ENCODE results near the gene KREMEN2. TPM values are rescaled to one million over a fixed set of nuclear protein-coding genes. Genes with fewer than 3 reads are reported as not detected.
"Not testable (repeated sequence)": the region's sequence is repeated elsewhere in the genome, so short reads cannot be mapped to it uniquely, and the experiment has no call there.

The KREMEN2 gene
- total RNA-seq, 1 experiment from 2014 or later = 3.7 TPM

DNA sequence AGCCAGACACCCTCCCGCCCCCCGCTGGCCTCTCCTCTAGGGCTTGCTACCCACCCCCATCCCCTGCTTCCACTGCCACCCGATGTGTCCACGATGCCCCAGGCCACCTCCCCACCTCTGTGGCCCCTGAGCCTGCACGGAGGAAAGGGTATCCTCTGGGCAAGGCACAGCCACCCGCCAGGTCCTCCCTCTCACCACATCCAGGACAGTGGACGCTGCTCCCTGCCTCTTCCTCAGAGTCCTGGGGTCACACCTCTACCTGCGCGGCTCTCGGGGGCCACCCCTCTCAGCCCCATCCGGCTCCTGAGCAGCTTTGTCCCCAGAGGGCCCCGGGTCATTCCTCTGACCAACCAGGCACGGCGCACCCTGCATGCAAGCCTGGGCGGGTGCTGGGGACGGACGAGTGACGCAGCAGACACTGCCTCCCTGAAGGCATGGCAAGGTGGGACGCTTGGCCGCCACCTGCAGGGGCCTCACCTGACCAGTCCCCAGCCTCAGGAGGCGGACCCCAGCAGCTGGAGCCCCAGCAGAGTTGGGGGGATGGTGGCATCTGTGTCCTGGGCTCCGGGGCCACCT lies 27.6 kb upstream of the KREMEN2 start:
- no peak for DNase-seq (ENCODE audit: low read depth, low spot score)
- in situ Hi-C loops (cut with HindIII; ENCODE audit: low pct_unique_long_range_greater_than_20kb, low sequenced_read_pairs) = no loop called here

DNA sequence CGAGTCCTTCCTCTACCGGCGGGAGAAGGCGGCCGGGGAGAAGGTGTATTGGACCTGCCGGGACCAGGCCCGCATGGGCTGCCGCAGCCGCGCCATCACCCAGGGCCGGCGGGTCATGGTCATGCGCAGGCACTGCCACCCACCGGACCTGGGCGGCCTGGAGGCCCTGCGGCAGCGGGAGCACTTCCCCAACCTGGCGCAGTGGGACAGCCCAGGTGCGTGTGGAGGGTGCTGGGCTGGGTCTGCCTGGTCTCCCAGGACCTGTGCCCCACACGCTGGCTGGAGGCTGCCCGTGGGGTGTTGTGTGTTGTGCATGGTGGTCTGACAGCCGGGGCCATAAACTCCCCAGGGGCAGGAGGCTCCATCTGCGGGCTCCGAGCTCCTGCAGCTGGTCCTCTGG lies 26.9 kb upstream of the KREMEN2 start:
- DNase-seq (ENCODE audit: low read depth, low spot score) = no peak
- in situ Hi-C loops (cut with HindIII; ENCODE audit: low pct_unique_long_range_greater_than_20kb, low sequenced_read_pairs) = no loop called here

- no peak for DNase-seq (ENCODE audit: low read depth, low spot score)
- in situ Hi-C loops (cut with HindIII; ENCODE audit: low pct_unique_long_range_greater_than_20kb, low sequenced_read_pairs) = no loop called here
These were observed 25.9 kb upstream of the KREMEN2 start for GRCh38 chr16:2938206-2938605.

GRCh38 chr16:2939968-2940367 lies 24.1 kb upstream of the KREMEN2 start:
- in situ Hi-C loops (cut with HindIII; ENCODE audit: low pct_unique_long_range_greater_than_20kb, low sequenced_read_pairs) = no loop called here
- DNase-seq (ENCODE audit: low read depth, low spot score) = no peak

DNA sequence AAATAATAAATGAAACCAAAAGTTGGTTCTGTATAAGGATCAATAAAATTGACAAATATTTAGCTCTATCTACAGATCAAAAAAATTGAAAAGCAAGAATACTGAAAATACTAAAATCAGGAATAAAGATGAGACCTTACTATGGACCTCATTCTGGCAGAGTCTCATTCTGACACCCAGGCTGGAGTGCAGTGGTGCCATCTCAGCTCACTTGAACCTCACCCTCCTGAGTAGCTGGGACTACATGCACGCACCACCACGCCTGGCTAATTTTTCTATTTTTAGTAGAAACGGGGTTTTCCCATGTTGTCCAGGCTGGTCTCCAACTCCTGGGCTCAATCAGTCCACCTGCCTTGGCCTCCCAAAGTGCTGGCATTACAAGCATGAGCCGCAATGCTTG lies 22.0 kb upstream of the KREMEN2 start:
- no peak for DNase-seq (ENCODE audit: low read depth, low spot score)
- in situ Hi-C loops (cut with HindIII; ENCODE audit: low pct_unique_long_range_greater_than_20kb, low sequenced_read_pairs) = no loop called here

DNA sequence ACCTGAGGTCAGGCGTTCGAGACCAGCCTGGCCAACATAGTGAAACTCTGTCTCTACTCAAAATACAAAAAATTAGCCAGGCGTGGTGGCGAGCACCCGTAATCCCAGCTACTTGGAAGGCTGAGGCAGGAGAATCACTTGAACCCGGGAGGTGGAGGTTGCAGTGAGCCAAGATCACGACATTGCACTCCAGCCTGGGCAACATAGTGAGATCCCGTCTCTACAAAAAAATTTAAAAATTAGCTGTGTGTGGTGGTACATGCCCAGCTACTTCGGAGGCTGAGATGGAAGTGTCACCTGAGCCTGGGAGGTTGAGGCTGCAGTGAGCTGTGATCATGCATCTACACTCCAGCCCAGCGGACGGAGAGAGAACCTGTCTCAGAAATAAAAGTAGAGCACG lies 20.4 kb upstream of the KREMEN2 start:
- in situ Hi-C loops (cut with HindIII; ENCODE audit: low pct_unique_long_range_greater_than_20kb, low sequenced_read_pairs); DNase-seq (ENCODE audit: low read depth, low spot score): not testable (repeated sequence)

DNA sequence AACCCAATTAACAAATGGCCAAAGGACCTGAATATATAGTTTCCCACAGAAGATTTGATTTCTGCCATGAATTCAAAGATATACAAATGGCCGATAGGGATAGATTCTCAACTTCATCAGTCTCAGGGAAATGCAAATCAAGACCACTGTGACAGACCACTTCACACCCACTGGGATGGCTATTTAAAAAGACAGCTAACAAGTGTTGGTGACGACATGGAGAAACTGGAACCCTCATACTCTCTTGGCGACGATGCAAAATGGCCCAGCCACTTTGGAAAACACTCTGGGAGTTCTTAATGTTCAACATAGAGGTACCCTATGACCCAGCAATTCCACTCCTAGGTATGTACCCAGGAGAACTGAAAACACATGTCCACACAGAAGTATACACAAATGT lies 17.4 kb upstream of the KREMEN2 start:
- no peak for DNase-seq (ENCODE audit: low read depth, low spot score)
- in situ Hi-C loops (cut with HindIII; ENCODE audit: low pct_unique_long_range_greater_than_20kb, low sequenced_read_pairs) = no loop called here

DNA sequence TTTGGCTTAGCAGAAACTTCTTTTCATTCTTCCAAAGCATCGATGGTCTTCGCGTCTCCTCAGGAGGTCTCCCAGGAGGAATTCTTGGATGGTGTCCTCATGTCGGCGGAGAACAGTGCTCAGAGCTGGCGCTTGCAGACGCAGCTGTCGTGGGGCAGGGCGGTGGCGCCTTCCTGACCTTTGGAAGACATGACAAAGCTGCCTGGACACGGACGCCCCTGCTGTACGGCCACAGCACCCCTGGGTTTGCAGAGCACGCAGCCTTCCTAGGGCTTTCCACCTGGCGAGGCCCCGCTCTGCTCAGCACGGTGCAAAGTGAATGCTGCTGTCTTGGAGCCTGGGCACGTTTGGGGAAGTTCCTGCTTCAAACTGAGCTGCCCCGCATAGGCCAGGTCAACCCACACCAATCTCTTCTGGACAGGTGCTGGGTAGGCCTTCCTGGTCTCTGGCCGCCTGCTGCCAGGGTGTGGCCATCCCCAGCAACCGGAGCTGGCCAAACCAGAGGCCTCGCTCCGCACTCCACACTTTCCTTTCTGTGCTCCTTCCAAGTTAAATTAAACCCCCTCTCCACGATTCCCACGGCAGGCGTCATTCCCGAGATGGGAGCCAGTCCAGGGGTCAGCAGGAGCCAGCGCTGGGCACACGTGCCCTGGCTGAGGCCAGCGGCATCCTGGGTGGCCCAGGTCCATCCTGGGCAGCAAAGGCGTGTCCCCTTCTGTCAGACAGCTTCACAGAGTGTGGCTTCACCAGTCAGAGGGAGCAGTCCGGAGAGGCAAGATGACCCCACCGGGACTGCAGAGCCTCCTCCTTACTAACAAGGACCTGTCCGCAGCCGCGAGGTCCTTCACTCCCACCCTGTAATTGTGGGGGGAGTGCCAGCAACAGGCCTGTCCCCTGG lies 15.0 kb upstream of the KREMEN2 start:
- no peak for DNase-seq (ENCODE audit: low read depth, low spot score)
- in situ Hi-C loops (cut with HindIII; ENCODE audit: low pct_unique_long_range_greater_than_20kb, low sequenced_read_pairs) = no loop called here

DNA sequence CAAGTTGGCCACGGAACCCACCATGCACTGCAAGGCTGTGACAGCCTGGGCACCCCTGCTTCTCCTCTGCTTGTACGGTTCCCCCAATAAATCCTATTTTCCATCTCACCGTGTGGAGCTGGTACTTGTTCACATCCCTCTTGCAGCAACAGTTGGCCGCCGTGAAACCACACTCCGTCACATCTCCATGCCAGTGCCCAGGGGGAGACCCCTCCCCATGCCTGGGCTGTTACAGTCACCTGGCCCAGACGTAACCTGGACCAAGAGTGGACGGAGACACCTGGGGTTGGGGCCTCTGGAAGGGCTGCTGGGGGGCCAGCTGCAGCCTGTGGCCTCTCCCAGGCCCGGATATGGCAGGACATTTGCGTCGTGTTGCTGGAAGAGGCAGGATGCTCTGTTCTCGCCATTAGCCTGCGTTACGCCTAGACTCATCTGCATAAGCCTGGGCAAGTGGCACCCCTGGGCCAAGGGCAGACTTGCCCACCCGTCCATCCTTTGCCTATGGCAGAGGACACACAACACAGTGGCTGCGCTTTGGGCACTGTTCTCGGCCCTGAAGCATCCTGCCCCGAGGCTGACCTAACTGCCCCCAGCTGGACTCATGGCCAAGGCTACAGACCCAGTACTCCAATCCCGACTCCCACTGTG lies 14.2 kb upstream of the KREMEN2 start:
- DNase-seq (ENCODE audit: low read depth, low spot score) = no peak
- in situ Hi-C loops (cut with HindIII; ENCODE audit: low pct_unique_long_range_greater_than_20kb, low sequenced_read_pairs) = no loop called here

DNA sequence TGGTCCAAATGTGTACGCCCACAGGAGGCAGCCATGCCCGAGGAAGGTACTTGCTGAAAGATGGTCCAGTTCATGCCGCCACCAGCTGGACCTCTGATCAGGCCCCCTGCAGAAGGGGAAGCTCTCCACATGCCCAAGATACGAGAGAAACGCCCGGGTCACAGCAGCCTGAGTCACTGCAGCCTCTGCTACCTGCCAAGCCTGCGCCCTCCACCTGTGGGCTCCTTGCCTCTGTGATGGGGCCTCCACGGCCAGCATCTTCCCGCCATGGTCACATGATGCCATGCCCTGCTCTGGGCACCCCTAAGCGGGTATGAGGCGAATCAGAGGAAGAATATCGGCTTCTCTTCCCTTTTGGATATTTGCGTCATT lies 13.7 kb upstream of the KREMEN2 start:
- DNase-seq (ENCODE audit: low read depth, low spot score) = no peak
- in situ Hi-C loops (cut with HindIII; ENCODE audit: low pct_unique_long_range_greater_than_20kb, low sequenced_read_pairs) = no loop called here

DNA sequence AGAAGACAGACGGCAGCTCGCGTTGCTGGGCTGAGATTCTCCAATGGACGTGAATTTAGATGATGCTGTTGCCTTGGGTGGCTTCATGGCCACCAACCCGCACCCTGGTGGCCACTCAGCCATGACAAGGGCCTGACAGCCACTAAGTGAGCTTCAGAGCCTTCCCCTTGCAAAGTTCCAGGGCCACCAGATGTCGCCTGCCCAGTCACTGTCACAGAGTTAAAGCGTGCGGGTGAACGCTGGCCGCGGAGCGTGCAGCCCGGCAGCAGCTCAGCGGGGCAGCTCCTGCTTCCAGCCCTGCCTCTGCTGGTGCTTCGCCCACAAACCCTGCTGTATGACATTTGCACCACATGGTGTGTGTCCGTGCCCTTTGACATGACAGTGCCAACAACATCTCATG lies 13.3 kb upstream of the KREMEN2 start:
- DNase-seq (ENCODE audit: low read depth, low spot score) = no peak

DNA sequence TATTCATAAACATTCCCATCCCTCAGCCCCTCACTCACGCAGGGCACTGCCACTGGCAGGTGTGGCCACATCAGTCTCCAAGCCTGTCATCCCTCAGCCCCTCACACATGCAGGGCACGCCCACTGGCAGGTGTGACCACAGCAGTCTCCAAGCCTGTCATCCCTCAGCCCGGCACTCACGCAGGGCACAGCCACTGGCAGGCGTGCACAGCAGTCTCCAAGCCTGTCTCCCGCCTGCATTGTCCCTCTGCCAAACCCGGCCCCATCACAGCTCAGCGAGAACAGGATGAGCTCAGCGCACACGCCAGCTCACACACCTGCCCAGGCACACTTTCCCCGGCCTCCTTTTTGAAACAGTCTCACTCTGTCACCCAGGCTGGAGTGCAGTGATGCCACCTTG lies 11.4 kb upstream of the KREMEN2 start:
- in situ Hi-C loops (cut with HindIII; ENCODE audit: low pct_unique_long_range_greater_than_20kb, low sequenced_read_pairs) = no loop called here
- no peak for DNase-seq (ENCODE audit: low read depth, low spot score)

More for the DNA sequence above, 13.3 kb upstream of the KREMEN2 start:
- in situ Hi-C loops (cut with HindIII; ENCODE audit: low pct_unique_long_range_greater_than_20kb, low sequenced_read_pairs) = no loop called here

- in situ Hi-C loops (cut with HindIII; ENCODE audit: low pct_unique_long_range_greater_than_20kb, low sequenced_read_pairs) = no loop called here
- no peak for DNase-seq (ENCODE audit: low read depth, low spot score)
These were observed 10.1 kb upstream of the KREMEN2 start for GRCh38 chr16:2953706-2954627.

DNA sequence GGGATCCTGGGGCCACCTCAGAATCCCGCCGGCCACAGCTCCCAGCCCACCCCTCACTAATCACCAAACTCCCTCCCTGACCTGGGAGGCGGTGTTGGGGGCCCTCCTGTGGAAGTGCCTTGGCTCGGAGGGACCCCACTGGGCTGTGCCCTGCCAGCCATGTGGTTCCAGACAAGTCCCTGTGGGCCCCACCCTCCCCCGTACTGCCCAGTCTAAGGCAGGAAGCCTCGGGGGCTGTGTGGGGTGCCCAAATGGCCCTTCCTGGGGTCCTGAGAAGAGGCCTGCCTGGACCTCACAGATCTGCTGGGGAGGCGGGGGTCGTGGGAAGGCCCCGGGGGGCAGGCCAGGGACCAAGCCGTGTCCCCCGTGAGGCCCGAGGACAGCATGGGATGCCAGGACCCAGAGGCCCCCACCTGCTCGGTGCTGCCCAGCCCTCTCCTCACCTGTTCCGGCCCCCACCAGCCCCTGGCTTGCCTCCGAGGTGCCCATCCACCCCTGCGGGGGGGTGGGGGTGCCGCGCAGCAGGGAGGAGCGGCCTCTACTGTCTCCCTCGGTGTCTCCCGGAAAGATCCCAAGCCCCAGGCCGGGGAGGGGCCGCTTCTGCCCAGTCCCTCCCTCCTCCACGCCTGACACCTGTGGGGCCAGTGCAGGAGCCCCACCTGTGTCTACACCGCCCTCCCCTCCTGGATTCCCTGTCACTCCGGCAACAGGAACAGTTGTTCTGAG lies 9.3 kb upstream of the KREMEN2 start:
- DNase-seq (ENCODE audit: low read depth, low spot score) = no peak
- in situ Hi-C loops (cut with HindIII; ENCODE audit: low pct_unique_long_range_greater_than_20kb, low sequenced_read_pairs) = no loop called here

GRCh38 chr16:2955438-2955778 lies 8.7 kb upstream of the KREMEN2 start:
- in situ Hi-C loops (cut with HindIII; ENCODE audit: low pct_unique_long_range_greater_than_20kb, low sequenced_read_pairs) = no loop called here
- DNase-seq (ENCODE audit: low read depth, low spot score) = no peak

DNA sequence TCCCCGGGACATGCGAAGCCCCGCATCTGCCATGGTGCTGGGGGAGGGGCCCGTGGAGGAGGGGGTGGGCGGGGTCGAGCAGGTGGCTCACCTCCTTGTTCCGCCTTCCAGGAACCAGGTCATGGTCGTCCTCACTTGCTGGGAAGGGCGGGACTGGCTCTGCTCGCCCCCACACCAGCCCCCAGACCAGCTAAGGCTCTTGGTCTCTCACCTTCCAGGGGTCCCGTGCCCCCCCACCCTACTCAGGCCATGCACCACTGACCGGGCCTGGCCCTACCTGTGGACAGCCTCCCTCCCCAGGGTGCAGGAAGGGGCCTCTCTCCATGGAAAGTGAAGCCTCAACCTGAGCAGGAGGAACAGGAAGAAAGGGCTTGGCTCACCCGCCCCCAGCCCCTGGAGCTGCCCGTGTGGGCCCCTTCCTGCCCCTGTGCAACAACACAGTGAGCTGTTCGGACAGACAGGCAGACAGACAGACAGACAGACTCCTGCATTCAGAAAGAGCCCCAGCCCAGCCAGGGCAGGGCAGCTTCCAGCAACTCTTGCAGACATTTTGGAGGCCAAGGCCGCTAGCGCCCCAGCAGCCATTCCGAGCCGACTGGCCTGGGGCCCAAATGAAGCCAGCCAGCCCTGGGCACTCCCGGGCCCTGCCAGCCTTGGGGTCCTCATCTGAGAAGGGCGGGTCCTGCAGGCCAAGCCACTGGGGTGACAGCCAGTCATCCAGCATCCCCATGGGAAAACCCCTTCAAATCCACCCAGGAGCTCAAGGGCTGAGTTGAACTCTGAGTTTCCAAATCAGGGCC lies 8.1 kb upstream of the KREMEN2 start:
- in situ Hi-C loops (cut with HindIII; ENCODE audit: low pct_unique_long_range_greater_than_20kb, low sequenced_read_pairs) = no loop called here
- no peak for DNase-seq (ENCODE audit: low read depth, low spot score)

DNA sequence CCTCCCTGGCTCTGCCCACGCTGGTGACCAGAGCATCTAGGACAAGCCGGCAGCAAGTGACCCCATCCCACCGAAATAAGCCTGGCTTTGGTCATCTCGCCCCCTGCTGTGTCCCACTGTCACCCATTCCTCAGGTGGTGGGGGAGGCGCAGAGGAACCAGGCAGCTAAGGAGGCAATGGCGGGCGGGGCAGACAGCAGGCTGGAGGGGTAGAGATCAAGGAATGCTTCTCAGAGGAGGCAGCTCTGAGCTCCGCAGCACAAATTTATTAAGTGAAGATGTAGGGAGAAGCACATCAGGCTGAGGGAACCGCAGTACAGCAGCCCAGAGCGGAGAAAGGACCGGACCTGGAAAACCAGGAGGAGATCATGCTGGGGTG lies 7.5 kb upstream of the KREMEN2 start:
- DNase-seq (ENCODE audit: low read depth, low spot score) = no peak
- in situ Hi-C loops (cut with HindIII; ENCODE audit: low pct_unique_long_range_greater_than_20kb, low sequenced_read_pairs) = no loop called here
